COR-L47 (cell line): ENCODE results near the gene IRF4.

ENCODE experiments used
- DNase-seq: peaks from one replicate; lab custom pipeline; 2025; lab: John Stamatoyannopoulos, UW

IRF4 gene

DNA sequence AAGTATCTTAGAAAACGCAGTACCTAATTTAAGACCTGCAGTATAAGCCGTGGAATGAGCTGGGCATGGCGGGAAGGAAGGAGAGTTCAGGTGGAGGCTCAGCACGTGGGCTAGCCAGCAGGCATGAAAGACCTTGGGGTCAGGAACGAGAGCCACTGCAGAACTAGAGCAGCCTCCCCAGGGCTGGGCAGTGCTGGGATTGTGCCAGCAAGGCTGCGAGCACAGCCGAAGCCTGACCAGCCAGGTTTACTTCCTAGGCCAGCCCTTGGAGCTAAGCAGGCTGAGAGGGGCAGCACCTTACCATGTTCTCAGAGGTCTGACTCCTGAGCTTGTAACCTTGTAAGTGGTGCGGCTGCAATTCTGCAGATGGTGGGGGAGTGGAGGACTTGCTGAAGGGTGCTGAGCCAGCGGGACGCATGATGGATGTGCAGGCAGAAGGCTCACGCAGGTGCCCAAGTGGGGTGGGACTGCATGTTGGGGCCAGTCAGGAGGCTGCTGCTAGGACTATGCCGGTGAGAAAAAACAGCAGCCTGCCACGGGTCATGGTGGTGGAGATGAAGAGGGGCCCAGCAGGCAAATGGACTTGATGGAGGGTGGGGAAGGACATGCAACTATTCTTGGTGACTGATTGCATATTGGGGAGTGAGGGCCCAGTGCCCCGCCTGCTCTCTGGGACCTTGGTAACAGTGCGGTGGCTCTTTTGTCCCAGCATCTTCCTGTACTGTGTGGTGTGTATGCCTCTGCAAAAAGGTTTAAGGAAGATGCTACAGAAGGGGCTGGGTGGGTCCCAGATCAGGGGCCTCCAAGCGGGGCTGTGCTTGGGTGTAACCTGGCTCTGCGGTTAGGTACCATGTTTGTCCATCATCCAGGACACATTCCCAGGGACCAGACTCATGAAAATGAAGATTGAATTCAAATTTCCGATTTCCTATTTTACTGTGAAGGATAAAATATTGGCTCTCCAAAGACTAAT lies 37.6 kb upstream of the IRF4 start:
- DNase-seq: no peak

DNA sequence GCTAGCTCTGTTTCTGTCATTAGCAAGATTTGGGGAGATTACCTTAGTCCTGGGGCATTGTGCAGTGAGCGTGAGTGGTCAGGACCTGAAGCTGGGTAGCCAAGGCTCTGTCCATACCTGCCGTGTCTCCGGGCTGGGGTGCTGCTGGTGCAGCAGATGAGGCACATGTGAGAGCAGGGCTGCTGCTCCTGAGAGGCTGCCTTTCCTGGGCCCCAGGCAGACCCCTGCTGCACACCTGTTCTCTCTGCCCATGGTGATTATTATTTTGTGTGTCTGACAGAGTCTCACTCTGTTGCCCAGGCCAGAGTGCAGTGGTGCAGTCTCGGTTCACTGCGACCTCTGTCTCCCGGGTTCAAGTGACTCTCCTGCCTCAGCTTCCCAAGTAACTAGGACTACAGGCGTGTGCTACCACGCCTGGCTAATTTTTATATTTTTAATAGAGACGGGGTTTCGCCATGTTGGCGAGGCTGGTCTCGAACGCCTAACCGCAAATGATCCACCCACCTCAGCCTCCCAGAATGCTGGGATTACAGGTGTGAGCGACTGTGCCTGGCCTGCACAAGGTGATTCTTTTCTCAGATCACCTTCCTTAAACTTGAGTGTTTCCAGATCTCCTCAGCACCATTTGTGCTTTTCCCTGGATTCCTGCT lies 36.8 kb upstream of the IRF4 start:
- DNase-seq: no peak

DNA sequence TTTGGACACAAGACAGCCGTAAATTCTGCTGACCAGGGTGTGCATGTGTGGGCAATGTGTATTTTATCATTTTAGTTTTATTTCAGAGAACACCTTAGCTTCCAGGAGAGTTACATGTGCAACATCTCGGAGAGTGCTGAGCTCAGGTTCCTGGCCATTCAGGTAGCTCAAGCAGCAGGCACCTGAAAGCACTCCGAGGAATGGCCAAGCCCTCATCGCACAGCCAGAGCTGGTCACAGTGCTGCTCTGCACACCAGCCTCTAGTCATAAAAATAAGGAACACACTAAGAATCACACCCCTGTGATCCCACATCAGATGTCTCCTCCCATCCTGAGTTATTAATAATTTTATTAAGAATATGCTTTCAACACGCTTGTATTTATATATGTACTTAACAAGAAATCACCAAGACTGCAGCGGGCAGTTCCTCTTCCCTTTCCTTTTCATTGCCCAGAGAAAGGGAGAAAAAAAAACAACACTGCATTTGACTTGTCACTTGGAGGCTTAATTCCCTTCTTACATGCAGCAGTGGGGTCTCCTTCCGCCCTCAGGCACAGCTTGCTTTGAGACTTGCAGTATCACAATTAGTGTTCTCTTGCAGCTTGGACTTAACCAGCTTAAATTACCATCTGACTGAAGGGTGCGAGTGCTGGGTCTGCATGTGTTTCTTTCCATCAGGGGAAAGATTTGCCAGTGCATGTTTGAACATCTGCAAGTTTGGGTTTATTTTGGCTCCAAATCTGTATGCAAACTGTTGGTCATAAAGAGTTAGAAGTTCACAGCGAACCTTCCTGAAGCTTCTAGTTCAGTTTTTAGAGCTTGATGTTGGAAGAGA lies 36.0 kb upstream of the IRF4 start:
- DNase-seq: no peak

DNA sequence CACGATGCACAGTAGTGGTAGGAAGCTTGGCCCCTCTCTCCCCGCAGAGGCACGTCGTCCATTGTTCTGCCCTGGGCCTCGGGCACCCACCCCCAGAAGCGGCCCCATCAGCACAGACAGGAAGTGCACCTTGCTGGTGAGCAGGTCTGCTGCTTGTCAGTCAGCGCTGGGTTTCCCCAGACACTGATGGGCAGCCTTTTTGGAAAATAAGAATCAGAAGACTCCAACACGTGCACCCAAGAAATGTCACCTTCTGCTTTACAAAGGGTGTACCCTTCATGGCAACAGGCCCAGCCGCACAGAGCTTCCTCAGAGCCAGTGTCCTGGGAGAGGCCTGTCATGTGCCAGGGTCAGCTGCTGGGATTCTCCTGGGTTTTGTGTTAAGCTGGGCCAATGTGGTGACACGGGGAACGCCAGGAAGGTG lies 34.7 kb upstream of the IRF4 start:
- DNase-seq: no peak

DNA sequence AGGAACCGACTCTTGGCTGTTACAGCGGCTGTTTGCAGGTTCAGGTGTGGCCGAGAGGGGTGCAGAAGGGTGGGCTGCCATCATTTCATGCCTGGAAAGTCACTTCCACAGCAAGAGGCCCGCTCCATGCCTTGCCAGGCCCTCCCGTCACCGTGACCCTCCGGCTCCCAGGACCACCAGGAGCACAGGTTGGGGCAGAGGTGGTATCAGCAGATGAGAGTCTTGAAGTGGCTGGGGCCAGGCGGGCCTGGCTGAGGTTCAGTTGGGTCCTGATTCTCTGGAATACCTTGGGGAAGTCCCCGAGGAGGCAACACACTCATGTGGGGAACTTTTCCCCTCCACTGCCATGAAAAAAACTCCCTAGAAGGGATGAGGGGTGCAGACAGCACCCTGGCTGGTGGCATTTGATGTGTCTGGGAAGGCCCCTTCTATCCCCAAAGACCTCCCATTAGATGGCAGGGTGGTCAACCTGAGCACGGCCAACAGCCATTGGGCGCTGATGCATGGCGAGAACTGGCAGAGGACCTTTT lies 34.2 kb upstream of the IRF4 start:
- no peak for DNase-seq

DNA sequence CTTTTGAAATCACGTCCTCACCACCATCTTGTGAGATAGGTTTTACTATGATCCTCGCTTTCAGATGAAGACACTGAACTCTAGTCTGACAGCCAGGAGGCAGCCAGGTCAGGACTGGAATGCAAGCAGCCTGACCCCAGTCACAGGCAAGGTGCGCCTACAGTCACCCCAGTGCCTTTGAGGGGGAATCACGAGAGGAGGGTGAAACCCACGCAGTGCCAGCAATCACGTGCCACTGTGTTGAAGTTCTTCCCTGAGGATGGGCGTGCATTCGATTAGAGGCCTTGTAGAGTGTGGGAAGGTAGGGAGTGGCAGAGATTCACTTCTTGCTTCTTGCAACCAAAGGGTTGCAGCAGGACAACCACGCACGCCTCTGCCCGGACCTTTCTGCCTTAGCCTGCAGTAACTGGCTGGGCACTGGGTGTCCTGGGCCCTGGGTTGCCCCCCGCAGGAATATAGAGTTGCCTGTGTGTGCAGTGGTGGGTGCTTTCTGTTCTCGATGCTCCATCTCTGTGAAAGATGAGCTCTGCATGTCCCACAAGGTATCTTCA lies 33.7 kb upstream of the IRF4 start:
- DNase-seq: no peak

DNA sequence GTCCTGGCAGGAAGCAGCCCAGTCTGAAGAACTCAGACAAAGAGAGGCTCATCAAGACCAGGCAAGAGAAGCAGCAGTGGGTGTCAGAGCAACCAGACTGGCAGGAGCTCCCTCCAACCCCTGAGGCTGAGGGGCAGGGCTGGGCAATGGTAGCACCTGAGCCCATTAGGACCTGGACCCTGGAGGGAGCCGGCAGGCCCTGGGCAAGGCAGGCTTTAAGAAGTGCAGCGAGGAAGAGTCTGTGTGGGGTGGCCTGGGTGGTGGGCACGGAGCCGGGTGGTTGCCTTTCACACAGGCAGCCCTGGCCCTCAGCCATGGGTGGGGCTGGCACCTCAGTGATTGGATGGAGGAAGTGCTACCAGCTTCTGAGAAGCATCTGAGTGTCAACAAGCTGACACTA lies 33.1 kb upstream of the IRF4 start:
- DNase-seq: no peak

DNA sequence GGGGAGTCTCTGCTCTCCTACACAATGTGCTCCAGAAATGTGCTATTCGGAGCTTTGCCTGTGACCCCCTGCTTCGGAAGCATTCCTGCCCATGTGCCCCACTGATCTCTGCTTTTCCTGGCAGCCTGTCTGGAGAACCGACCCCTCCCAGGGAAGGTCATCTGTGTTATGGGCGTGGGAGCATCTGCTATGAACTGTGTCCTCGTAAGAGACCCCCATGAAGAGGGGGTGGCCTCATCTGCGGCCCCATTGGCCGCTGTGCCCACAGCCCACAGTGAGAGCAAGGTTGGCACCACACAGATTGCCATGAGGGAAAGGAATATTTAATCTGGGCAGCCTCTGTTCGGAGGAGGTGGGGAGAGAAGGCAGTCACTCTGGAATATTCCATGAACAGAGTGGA lies 32.7 kb upstream of the IRF4 start:
- no peak for DNase-seq

DNA sequence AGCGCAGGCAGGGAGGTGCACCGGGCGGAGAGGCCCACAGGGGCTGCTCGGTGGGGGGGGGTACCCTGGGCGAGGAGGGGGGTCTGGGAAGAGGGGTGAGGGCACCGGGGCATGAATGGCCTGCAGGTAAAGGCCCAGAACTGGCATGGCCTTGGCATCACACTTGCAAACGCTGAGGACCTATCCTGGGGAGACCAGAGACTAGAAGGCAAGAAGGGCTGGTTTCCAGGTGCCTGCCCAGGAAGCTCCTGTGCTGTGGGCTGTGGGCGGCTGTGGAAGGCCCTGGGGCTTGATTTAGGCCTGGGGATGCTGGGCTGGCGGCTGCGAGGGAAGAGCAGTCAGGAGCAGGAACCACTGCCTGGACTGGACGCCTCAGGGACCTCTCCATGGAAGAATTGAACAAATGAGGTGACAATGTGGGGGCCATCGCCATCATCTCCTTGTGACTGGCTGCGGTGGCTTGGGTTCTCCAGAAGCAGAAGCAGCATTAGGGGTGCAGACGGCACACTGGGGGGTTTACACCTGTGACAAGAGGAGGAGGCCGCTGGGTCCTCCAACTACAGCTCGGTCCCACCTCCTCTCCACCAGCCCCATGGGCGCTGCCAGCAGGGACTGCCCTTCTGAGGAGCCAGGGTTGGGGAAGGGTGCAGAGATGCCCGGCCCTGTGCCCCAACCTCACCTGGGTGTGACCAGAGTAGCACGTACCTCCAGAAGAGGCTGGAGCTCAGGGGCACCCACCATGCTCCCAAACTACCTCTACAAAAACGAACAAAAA lies 32.1 kb upstream of the IRF4 start:
- DNase-seq: no peak

DNA sequence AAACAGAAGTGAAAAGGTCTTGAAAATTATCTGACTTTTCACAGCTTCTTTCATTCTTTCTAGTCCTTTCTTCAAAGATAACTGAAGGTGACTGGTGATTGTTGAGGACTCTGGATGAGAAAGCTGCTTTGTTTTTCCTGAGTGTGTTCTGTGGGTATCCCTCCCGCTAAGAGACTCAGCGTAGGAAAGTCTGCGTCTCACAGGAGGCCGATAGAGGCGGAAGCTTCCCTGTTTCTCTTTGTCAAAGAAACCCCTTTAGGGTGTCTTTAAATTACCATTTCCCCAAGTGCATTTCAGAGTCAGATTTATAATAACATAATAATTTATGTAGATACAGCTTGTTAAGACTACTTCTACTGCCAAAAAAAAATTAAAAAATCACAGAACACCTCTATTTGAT lies 31.2 kb upstream of the IRF4 start:
- no peak for DNase-seq

DNA sequence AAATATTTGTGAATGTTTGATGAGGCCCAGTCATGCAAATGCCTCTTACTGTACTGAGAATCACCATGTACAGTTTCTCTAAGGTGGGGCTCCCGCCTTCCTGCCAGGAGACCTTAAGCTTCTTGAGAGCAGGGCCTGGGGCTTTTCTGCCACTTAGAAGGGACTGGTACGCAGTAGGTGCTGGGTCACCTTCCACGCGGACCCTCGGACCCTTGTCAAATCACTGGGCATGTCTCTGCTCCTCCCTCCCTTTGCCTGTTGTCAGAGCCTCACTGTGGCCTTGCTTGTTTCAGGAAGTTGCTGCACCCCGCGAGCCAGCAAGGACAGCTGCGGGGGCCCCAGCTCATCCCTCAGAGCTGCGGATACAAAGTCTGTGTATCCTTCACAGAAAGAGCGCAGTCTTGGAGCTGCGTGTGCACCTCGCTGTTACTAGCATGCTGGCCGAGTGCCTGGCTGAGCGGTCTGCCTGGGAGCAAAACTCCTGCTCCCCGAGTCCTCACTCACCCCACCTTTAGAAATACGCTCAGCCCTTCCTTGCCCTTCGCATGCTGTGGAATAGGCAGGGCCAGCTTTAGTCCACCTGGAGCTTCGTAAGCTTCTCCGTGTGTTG lies 30.7 kb upstream of the IRF4 start:
- no peak for DNase-seq

DNA sequence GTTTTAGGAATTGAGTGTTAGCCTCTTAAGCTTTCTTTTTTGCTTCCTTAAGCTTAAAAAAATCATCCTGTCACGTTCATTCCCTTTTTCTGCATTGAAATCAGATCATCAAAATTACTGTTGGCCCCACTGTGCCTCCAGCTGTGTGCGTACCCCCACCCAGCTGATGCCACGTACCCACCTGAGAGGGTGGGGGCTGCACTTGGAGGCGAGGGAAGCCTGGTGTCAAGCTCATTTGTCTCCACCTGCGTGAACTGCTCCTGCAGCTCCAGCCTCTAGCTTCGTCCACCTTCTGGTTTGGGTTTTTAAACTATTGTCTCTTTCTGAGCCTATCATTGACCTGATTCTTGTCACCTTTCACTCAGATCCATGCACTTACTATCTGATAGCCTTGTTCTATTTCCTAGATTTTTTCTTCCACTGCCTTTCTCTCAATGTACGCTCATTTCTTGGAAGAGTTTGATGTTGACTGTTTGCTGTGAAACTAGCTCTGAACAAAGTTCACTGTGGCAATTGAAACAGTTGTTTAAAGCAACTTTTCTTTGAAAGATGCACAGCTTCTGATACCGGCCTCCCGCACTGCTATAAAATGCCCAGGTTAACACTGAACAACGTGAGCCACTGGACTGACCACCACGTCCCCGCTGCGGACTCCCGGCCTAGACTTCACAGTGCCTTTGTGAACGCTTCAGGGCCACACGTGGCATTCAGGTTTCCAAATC lies 30.0 kb upstream of the IRF4 start:
- no peak for DNase-seq

DNA sequence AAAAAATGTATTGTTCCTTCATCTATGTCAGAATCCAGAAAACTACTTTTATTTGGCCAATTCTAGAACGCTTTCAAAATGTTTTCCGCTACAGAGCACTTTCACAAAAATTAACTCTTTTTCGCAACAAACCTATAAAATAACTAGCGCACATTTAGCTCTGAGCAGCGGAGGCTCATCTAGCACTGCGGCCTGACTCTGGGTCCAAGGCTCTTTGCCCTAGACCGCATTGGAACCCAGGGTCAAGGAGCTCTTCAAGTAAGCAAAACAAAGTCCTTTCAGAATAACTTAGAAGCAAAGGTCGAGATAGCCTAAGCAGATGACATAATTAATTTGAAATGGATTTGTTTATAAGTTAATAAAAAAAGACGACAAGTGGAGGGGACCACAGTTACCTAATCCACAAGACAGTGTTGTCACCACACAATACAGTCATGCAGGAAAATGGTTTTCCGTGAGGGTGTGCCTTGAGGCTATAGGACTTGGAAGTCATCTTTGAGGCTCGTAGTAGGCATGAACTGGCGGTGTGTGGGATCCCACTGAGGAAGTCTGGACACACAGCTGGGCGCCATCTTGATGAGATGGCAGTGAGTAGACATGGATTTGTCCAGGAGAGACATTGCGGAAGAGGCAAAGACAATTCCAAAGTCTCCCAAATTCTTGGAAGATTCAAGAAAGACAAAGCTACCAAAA lies 29.2 kb upstream of the IRF4 start:
- DNase-seq: no peak

DNA sequence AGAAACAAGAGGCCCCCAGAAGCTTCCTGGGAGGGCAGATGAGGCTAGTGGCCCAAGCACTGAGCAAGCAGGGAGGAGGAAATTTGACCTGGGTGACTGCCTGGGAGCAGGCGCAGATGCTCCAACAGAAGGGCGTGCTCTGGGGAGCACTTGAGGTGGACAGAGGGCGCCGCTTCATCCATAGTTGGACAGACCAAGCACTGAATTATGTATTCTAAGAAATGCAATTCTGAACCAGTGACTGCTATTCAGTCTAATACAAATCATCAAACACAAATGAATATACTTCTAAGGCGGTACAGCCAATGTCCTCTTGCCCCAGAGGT lies 28.7 kb upstream of the IRF4 start:
- no peak for DNase-seq

DNA sequence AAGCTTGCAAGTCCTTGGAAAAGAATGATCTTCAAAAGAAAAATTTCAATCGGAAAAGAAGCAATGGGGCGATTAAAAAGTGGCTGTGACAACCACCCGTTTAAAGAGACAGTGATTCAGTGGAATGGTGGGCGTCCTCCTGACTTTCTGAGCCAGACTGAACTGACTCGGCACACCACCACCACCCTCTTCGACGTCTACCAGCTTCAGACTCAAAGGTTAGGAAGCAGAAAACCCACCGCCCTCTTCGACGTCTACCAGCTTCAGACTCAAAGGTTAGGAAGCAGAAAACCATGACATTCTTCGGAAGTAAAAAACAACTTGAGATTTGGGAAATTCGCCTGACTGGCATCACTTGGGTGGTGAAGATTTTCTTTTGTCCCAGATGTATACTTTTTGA lies 28.3 kb upstream of the IRF4 start:
- DNase-seq: no peak

DNA sequence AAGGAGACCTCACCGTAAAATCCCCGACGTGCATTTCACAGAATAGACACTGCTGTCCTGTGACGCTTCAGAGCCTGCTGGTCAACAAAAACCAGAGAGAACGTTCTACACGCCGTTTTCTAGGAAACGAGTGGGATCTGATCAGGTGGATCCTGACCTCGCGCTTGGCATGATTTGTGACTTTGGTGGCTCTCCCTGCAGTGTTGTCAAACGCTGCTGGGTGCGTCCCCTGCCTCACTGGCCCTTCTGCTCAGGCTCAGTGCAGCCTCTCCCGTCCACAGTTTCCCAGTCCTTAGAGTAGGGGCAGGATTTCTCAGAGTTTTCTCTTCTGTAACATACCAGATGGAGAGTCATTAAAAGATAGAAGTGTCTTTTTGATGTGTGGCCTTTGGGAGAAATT lies 27.6 kb upstream of the IRF4 start:
- no peak for DNase-seq

DNA sequence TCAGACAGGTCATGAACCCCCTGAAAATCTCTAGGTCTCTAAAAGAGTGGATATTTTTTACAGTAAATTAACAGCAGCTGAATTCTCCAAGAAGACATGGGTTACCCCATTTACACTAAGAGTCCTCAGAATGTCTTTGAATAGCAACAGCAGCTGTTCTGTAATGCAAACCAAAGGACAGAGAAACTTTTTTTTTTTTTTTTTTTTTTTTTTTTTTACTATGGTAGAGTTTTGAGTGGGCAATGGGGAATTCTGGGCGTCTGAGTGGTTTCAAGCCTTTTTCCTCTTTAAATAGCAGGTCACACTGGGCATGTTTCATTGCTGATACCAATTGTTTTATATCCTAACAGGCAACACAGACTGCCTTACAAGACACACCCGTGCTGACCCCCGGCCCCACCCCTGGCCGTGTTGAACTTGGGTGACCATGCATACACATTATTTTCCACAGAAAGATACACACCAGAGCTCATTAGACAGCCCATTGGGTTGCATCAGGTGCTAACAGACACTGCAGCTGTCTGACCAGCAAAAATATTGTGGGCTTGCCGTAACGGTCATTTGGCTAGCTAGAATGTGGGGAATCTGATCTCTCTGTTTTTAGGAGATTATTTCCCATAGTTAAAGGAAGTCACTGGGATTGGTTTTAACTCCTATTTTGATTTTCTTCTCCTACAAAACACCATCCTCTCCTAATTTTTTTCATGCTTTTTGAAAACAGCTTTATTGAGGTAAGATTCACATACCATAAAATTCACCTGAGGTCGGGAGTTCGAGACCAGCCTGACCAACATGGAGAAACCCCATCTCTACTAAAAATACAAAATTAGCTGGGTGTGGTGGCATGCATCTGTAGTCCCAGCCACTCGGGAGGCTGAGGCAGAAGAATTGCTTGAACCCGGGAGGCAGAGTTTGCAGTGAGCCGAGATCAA lies 26.7 kb upstream of the IRF4 start:
- DNase-seq: no peak

DNA sequence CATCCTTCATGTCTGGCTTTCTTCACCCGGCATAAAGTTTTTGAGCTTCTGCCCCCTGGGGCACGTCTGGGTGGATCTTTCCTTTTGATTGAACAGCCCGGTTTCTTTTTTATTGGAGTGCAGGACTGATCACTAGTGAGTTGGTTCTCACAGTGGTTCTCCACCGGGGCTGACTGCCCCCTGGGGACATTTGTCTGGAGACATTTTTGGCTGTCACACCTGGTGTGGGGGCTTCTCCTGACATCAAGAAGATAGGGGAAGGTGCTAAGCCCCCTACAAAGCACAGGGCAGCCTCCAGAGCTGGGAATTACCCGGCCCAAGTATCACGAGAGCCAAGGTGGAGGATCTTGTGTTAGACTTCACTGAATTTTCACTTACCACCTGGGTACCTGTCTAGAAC lies 25.7 kb upstream of the IRF4 start:
- DNase-seq: no peak
